Spleen (tissue), 11 donors: ENCODE results near the gene NHLRC4. TPM values are rescaled to one million over a fixed set of nuclear protein-coding genes. Genes with fewer than 3 reads are reported as not detected.

ENCODE experiments used
- DNase-seq: peaks from one replicate; pipeline ENCODE4 v3.0.0-alpha.2; 2020
- H3K27ac ChIP-seq, 8 donors: fragments of 200-600 bp; sonication (generic) in 7 of 8; 1 replicate in 4 of 8; 2 replicates in 4 of 8; pipeline versions ENCODE4 v1.5.0 to v1.8.0; 2016 to 2021; ENCODE audit warnings: inconsistent platforms in 4 of 8, mild to moderate bottlenecking in 4 of 8, moderate library complexity in 1 of 8
- H3K27me3 ChIP-seq, 7 donors: fragments of 200-600 bp; sonication (generic) in 6 of 7; replicated peaks in 1 of 7; 1 replicate in 4 of 7; 2 replicates in 3 of 7; pipeline versions ENCODE4 v1.5.0 to v1.8.0; 2016 to 2021; ENCODE audit warnings: inconsistent platforms in 3 of 7, mild to moderate bottlenecking in 1 of 7
- H3K36me3 ChIP-seq, 6 donors: fragments of 200-600 bp; sonication (generic) in 5 of 6; 1 replicate in 4 of 6; 2 replicates in 2 of 6; pipeline versions ENCODE4 v1.5.0 to v1.8.0; 2016 to 2021; ENCODE audit warnings: inconsistent platforms in 2 of 6
- H3K4me1 ChIP-seq, 6 donors: fragments of 200-600 bp; sonication (generic) in 5 of 6; 1 replicate in 3 of 6; 2 replicates in 3 of 6; pipeline versions ENCODE4 v1.5.0 to v1.8.0; 2016 to 2021; ENCODE audit warnings: inconsistent platforms in 3 of 6
- H3K4me3 ChIP-seq, 8 donors: fragments of 200-600 bp; sonication (generic) in 7 of 8; 1 replicate in 4 of 8; 2 replicates in 4 of 8; pipeline versions ENCODE4 v1.5.0 to v1.8.0; 2016 to 2021; ENCODE audit warnings: inconsistent platforms in 4 of 8, mild to moderate bottlenecking in 4 of 8, moderate library complexity in 2 of 8
- H3K9me3 ChIP-seq, 8 donors: fragments of 200-600 bp; sonication (generic) in 7 of 8; 1 replicate in 4 of 8; 2 replicates in 4 of 8; pipeline versions ENCODE4 v1.5.0 to v1.8.0; 2016 to 2021; ENCODE audit warnings: inconsistent platforms in 4 of 8
- CTCF ChIP-seq, 11 experiments: fragments of 200-600 bp in 7 of 11; fragments of 450-650 bp in 4 of 11; sonication (generic) in 4 of 11; IDR thresholded peaks in 8 of 11; conservative IDR thresholded peaks in 3 of 11; 1 replicate in 7 of 11; 2 replicates in 4 of 11; pipeline versions ENCODE4 v1.4.0 to v1.8.0; 2016 to 2021; ENCODE audit warnings: antibody characterized with exemption in 11 of 11, inconsistent platforms in 4 of 11, mild to moderate bottlenecking in 1 of 11
- POLR2A ChIP-seq, 3 donors: fragments of 450-650 bp; IDR thresholded peaks; one replicate each; pipeline ENCODE4 v1.5.1; 2017; ENCODE audit warnings: antibody characterized with exemption in 3 of 3, mild to moderate bottlenecking in 1 of 3
- POLR2AphosphoS5 ChIP-seq, 3 donors: sonication (generic); formaldehyde crosslinking; IDR thresholded peaks; one replicate each; pipeline ENCODE4 v1.5.1; 2017; ENCODE audit warnings: antibody characterized with exemption in 3 of 3
- WGBS, 5 donors: extraction: QIAGEN DNeasy Blood & Tissue Kit in 3 of 5; methylation state at CpG; one replicate each; pipeline versions ENCODE4 v1.1.5 to v1.1.7; 2013 to 2018; 5-methylcytosine and 5-hydroxymethylcytosine counted together
- intact Hi-C: fragments of 100-400 bp; cut with DNase I; formaldehyde crosslinking; loops from one replicate; pipeline ENCODE4 v1.15.0; 2023; ENCODE audit warnings: low total_unique reads
- polyA plus RNA-seq, 3 donors: library from polyadenylated mRNA; stranded (reverse); fragments of 200-250 nt; gene quantifications; one replicate each; pipeline ENCODE4 v1.2.1, GENCODE V29; 2013
- total RNA-seq, 7 donors: library from RNA; depleted of rRNA in 3 of 7; stranded (reverse); fragments of >200 nt in 3 of 7; fragmentation: NEBNext Ultra II Directional in 4 of 7; extraction: Animal tissue kit (Norgen Biotek cat#: 25700) in 4 of 7; gene quantifications; one replicate each; pipeline versions ENCODE4 v1.1.0 to v1.2.1, GENCODE V29; 2016 to 2021
- donor health status: healthy with polysubstance abuse.
- donor health status: DM: no; HTN: no; CAD: no; lungs with moderate emphysema.
- donor health status: DM: no; HTN: no; CAD: no.
- donor health status: Bipolar disorder and iron deficiency.
- donor health status: healthy.
- donor health status: DM: no; HTN: no; CAD: no.
- donor health status: DM: yes; HTN: yes; CAD: no.

NHLRC4 gene
- total and polyA plus RNA-seq, 10 donors: 1.5 to 8.8 (median 4.2) TPM

- Histone ChIP-seq H3K4me3 (no peak overlapping the region), H3K27ac (peak overlapping the region in 2 of 8 donors; percentile 46 to 64), H3K36me3 (peaks cover 0 to 62% (median 19%) of the 10 kb centered on the region in 6 donors), H3K4me1 (peaks cover 0 to 48% (median 16%) of the 10 kb centered on the region in 6 donors), H3K9me3 (no peaks in the 10 kb centered on the region), H3K27me3 (no peaks in the 10 kb centered on the region)
- no peak for DNase-seq
- intact Hi-C loops: no loop called here
- TF ChIP-seq CTCF (IDR thresholded peaks at IDR 0.05 in 8 of 11, conservative IDR thresholded peaks at IDR 0.05 in 3 of 11) (no peak), POLR2AphosphoS5 (IDR thresholded peaks at IDR 0.05) (no peak), POLR2A (IDR thresholded peaks at IDR 0.05) (no peak)
- WGBS, 5 donors: 49 to 68% (median 59%) methylated on average over 7 to 8 of the region's 8 CpGs
Measured at GRCh38 chr16:576823-577201, 10.0 kb downstream of the NHLRC4 start.

- Histone ChIP-seq H3K27me3 (no peaks in the 10 kb centered on the region), H3K27ac (no peak overlapping the region), H3K36me3 (peaks cover 0 to 62% (median 19%) of the 10 kb centered on the region in 6 donors), H3K9me3 (no peaks in the 10 kb centered on the region), H3K4me3 (no peak overlapping the region), H3K4me1 (peaks cover 0 to 38% (median 16%) of the 10 kb centered on the region in 6 donors)
- peak in 1 of 3 donors; percentile 6 for TF ChIP-seq POLR2AphosphoS5 (IDR thresholded peaks at IDR 0.05)
- no peak for TF ChIP-seq POLR2A (IDR thresholded peaks at IDR 0.05)
- intact Hi-C loops: no loop called here
- DNase-seq: no peak
- 94 to 97% (median 94%) methylated on average over 5 to 13 of the region's 13 CpGs for WGBS, 5 donors
Measured at GRCh38 chr16:577796-578195, 11.0 kb downstream of the NHLRC4 start.

- no peak for DNase-seq
- peak overlapping the region in 1 of 8 donors; percentile 23 for H3K27ac ChIP-seq
- TF ChIP-seq CTCF (IDR thresholded peaks at IDR 0.05 in 8 of 11, conservative IDR thresholded peaks at IDR 0.05 in 3 of 11) (no peak), POLR2AphosphoS5 (IDR thresholded peaks at IDR 0.05) (peak in 1 of 3 donors; percentile 18)
- H3K4me1 ChIP-seq: peaks cover 0 to 34% (median 16%) of the 10 kb centered on the region in 6 donors
- H3K9me3 ChIP-seq: no peaks in the 10 kb centered on the region
- no peaks in the 10 kb centered on the region for H3K27me3 ChIP-seq
- peaks cover 0 to 62% (median 19%) of the 10 kb centered on the region in 6 donors for H3K36me3 ChIP-seq
- peak overlapping the region in 1 of 8 donors; percentile 54 for H3K4me3 ChIP-seq
- 75 to 91% (median 89%) methylated on average over 10 to 24 of the region's 24 CpGs for WGBS, 5 donors
- intact Hi-C loops: no loop called here
Measured at GRCh38 chr16:578232-578869, 11.5 kb downstream of the NHLRC4 start.

- 12 to 52% (median 23%) methylated on average over 9 to 34 of the region's 34 CpGs for WGBS, 5 donors
- peaks cover 0 to 34% (median 16%) of the 10 kb centered on the region in 6 donors for H3K4me1 ChIP-seq
- TF ChIP-seq POLR2AphosphoS5 (IDR thresholded peaks at IDR 0.05) (peak; percentile 43 to 82 (median 61)), CTCF (IDR thresholded peaks at IDR 0.05 in 8 of 11, conservative IDR thresholded peaks at IDR 0.05 in 3 of 11) (peak; percentile 69 to 97 (median 83)), POLR2A (IDR thresholded peaks at IDR 0.05) (no peak)
- peak overlapping the region in 4 of 8 donors; percentile 9 to 54 (median 29) for H3K4me3 ChIP-seq
- intact Hi-C loops: no loop called here
- DNase-seq: peak; percentile 93
- H3K27me3 ChIP-seq: no peaks in the 10 kb centered on the region
- H3K36me3 ChIP-seq: peaks cover 0 to 59% (median 19%) of the 10 kb centered on the region in 6 donors
- H3K27ac ChIP-seq: peak overlapping the region in 1 of 8 donors; percentile 23
- no peaks in the 10 kb centered on the region for H3K9me3 ChIP-seq
Measured at GRCh38 chr16:578870-579405, 12.1 kb downstream of the NHLRC4 start.
